ENCODE measurements around the gene LRRC63. TPM values are rescaled to one million over a fixed set of nuclear protein-coding genes. Genes with fewer than 3 reads are reported as not detected.

Gene LRRC63
- total and polyA plus RNA-seq, 9 of the 15 experiments (the other 6 are each of a cell fraction or from before 2014, with no cell fraction given), result 0.07 to 0.41 (median 0.24) TPM; not detected in 1

DNA sequence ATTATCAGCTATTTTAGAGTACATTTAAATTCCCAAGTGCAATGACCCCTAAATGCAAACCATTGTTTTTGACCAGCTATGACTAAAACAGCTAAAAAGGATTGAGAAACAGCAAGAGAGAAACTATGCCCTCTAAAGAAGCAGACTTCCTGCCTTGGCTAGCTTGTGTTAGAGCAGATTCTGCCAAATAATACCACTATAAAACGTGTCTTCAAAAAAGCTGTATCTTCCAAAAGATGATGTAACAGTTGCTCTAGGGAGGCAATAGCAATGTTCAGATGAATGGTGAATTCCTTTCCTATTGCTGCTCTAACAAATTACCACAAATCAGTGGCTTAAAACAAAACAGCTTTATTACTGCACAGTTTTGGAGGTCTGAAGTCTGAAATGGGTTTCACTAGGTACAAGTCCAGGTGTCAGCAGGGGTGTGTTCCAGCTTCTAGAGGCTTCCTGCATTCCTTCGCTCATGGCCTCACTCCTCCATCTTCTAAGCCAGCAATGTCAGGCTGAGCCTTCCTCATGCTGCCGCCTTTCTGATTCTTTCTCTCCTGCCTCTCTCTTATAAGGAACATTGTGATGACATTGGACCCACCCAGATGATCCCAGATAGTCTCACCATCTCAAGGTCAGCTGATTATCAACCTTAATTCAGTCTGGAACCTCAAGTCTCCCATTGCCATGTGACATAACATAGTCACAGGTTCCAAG lies 84.5 kb downstream of the LRRC63 start (continued):
- TF ChIP-seq ZNF592 (IDR thresholded peaks at IDR 0.05) (peak; percentile 13; the same call in 1 of the 2 replicates), ZNF830 (CRISPR knock-in tag; IDR thresholded peaks at IDR 0.05) (no peak), NEUROD1 (IDR thresholded peaks at IDR 0.05; ENCODE audit: borderline replicate concordance, low read depth, low read length, partially characterized antibody) (no peak), E2F3 (CRISPR knock-in tag; IDR thresholded peaks at IDR 0.05) (no peak), GABPB2 (CRISPR knock-in tag; conservative IDR thresholded peaks at IDR 0.05) (no peak), ZNF239 (CRISPR knock-in tag; IDR thresholded peaks at IDR 0.05) (no peak), GABPB1 (CRISPR knock-in tag; IDR thresholded peaks at IDR 0.05) (no peak), STAG1 (CRISPR knock-in tag; IDR thresholded peaks at IDR 0.05; ENCODE audit: borderline replicate concordance) (no peak), RBFOX2 (IDR thresholded peaks at IDR 0.05; ENCODE audit: low read depth, low read length) (peak; percentile 26; the same call in 1 of the 2 replicates)
- TF ChIP-seq, protein P1, sequence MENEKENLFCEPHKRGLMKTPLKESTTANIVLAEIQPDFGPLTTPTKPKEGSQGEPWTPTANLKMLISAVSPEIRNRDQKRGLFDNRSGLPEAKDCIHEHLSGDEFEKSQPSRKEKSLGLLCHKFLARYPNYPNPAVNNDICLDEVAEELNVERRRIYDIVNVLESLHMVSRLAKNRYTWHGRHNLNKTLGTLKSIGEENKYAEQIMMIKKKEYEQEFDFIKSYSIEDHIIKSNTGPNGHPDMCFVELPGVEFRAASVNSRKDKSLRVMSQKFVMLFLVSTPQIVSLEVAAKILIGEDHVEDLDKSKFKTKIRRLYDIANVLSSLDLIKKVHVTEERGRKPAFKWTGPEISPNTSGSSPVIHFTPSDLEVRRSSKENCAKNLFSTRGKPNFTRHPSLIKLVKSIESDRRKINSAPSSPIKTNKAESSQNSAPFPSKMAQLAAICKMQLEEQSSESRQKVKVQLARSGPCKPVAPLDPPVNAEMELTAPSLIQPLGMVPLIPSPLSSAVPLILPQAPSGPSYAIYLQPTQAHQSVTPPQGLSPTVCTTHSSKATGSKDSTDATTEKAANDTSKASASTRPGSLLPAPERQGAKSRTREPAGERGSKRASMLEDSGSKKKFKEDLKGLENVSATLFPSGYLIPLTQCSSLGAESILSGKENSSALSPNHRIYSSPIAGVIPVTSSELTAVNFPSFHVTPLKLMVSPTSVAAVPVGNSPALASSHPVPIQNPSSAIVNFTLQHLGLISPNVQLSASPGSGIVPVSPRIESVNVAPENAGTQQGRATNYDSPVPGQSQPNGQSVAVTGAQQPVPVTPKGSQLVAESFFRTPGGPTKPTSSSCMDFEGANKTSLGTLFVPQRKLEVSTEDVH (IDR thresholded peaks at IDR 0.05; ENCODE audit: low read depth, partially characterized antibody), result no peak
- TF ChIP-seq, protein P2, sequence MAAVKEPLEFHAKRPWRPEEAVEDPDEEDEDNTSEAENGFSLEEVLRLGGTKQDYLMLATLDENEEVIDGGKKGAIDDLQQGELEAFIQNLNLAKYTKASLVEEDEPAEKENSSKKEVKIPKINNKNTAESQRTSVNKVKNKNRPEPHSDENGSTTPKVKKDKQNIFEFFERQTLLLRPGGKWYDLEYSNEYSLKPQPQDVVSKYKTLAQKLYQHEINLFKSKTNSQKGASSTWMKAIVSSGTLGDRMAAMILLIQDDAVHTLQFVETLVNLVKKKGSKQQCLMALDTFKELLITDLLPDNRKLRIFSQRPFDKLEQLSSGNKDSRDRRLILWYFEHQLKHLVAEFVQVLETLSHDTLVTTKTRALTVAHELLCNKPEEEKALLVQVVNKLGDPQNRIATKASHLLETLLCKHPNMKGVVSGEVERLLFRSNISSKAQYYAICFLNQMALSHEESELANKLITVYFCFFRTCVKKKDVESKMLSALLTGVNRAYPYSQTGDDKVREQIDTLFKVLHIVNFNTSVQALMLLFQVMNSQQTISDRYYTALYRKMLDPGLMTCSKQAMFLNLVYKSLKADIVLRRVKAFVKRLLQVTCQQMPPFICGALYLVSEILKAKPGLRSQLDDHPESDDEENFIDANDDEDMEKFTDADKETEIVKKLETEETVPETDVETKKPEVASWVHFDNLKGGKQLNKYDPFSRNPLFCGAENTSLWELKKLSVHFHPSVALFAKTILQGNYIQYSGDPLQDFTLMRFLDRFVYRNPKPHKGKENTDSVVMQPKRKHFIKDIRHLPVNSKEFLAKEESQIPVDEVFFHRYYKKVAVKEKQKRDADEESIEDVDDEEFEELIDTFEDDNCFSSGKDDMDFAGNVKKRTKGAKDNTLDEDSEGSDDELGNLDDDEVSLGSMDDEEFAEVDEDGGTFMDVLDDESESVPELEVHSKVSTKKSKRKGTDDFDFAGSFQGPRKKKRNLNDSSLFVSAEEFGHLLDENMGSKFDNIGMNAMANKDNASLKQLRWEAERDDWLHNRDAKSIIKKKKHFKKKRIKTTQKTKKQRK (IDR thresholded peaks at IDR 0.05; ENCODE audit: borderline replicate concordance, low read depth, low read length), result no peak

Data from K562 (cell line).